HUES64 (cell line): ENCODE measurements around the gene VAMP2.

Experiments
- H3K27ac ChIP-seq: 2 replicates; pipeline ENCODE4 v1.7.0; 2013; ENCODE audit warnings: low read depth, low read length, inconsistent platforms
- H3K27me3 ChIP-seq: 2 replicates; pipeline ENCODE4 v1.6.1; 2013; ENCODE audit warnings: mild to moderate bottlenecking, low read length; ENCODE audit not compliant: insufficient read depth
- H3K36me3 ChIP-seq: 2 replicates; pipeline ENCODE4 v1.6.1; 2013; ENCODE audit warnings: mild to moderate bottlenecking, low read length; ENCODE audit not compliant: insufficient read depth
- H3K4me1 ChIP-seq: 2 replicates; pipeline ENCODE4 v1.6.1; 2013; ENCODE audit warnings: mild to moderate bottlenecking, low read length, moderate library complexity; ENCODE audit not compliant: insufficient read depth
- H3K4me3 ChIP-seq: 2 replicates; pipeline ENCODE4 v1.5.1; 2013; ENCODE audit warnings: mild to moderate bottlenecking, low read length, moderate library complexity
- H3K9ac ChIP-seq: 2 replicates; pipeline ENCODE4 v1.6.1; 2013; ENCODE audit warnings: mild to moderate bottlenecking, low read depth, low read length
- H3K9me3 ChIP-seq: 2 replicates; pipeline ENCODE4 v1.6.1; 2013; ENCODE audit warnings: low read depth, low read length; ENCODE audit not compliant: insufficient read depth
- WGBS: fragments of 150-250, 120-280 bp; methylation state at CpG from one replicate; pipeline ENCODE4 v1.1.7; 2013; ENCODE audit warnings: missing lambda C conversion rate; 5-methylcytosine and 5-hydroxymethylcytosine counted together

Gene VAMP2

DNA sequence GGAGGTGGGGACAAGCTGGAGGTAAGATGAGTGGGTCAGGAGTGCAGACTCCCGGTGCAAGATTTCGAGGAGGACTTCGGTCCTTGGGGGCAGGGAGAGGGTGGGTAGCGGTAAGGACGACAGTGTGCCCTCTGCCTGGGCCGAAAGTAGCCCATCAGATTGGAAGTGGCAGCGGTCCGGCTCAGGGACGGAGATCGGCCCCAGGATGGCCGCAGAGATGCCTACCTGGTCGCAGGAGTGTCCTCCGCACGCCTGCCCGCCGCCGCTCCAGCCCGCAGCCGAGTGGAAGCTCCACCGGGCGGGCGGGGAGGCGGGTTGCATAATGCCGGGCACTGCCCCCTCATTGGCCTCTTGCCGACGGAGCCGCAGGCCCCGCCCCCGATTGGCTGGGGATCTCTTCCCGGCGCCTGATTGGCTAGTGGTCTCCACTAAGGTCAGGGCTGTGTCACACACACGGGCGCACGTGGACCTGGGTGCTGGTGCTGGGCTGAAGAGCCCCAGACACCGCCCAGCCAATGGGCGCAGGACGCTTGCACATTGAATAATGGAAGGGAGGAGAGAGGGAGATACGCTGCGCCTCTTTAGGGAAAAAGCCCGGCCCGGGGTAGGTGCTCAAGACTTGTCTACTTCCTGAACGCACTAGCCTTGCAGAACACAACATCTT lies 10.5 kb downstream of the VAMP2 start, which contains the start of gene PER1:
Gene PER1, minus strand, starts transcription at position 293 of the 664 bp plus-strand sequence. CDS start 1,698 bp downstream, outside the sequence.
- WGBS, result 8% methylated on average over 42 of the region's 42 CpGs

DNA sequence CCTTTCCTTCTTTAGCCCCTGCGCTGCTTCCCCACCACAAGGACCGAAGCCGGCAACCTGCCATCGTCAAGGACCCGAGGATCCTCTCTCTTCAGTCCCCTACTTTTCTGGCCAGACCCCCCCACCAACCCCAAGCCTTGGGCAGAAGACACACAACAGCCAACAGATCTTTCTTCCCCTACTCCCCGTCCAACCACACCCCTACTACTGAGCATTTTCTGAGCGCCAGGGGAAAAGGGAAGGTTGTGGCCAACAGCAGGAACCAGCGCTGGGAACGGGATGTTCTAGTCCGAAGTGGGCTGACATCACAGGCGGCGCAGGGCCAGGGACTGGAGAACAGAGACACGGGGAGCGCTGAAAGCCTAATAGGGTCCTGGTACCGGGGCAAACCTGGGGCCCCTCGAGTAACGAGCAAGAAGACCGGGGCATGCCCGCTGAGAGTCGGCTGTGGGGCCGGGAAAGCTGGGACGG lies 11.1 kb downstream of the VAMP2 start:
- H3K9ac ChIP-seq, result peak overlapping the region; percentile 59
- 1% methylated on average over 22 of the region's 22 CpGs for WGBS
- no peaks in the 10 kb centered on the region for H3K9me3 ChIP-seq
- H3K4me1 ChIP-seq, result peaks cover 31% of the 10 kb centered on the region
- H3K4me3 ChIP-seq, result peak overlapping the region; percentile 63
- peak overlapping the region; percentile 34; the same call in 1 of the 2 replicates for H3K27ac ChIP-seq
- H3K36me3 ChIP-seq, result peaks cover 32% of the 10 kb centered on the region
- no peaks in the 10 kb centered on the region for H3K27me3 ChIP-seq

More for the DNA sequence above, 10.5 kb downstream of the VAMP2 start, which contains the start of gene PER1:
- H3K27me3 ChIP-seq, result no peaks in the 10 kb centered on the region
- peak within 1 kb of the TSS; percentile 63 for H3K4me3 ChIP-seq
- peak within 1 kb of the TSS; percentile 34; the same call in 1 of the 2 replicates for H3K27ac ChIP-seq
- H3K9ac ChIP-seq, result peak within 1 kb of the TSS; percentile 59
- H3K36me3 ChIP-seq, result peaks cover 26% of the 10 kb centered on the region
- H3K4me1 ChIP-seq, result peaks cover 31% of the 10 kb centered on the region
- no peaks in the 10 kb centered on the region for H3K9me3 ChIP-seq

DNA sequence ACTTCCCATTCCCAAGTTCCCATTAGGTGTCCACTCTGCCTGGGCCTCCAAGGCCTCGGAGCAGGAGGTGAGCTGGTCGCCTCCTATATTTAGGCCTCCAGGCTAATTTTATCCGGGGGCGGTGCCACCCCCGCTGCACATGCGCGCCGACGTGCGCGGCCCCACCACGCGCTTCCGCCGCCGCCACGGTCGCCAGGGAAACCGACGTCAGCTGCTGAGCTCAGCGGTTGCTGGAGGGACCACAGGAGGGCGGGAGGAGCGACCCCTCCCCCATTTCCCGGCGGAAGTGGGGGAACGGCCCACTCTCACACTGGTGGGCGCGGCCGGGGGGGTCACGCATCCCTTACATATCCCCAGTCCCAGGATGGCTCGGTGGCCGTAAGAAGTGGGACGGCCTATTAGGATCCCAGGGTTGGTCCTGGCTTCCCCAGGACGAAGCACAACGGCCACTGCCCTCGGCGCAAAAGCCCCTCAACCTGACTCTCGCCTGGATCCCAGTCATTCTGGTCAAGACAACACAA lies 11.6 kb downstream of the VAMP2 start:
- peak overlapping the region; percentile 59 for H3K9ac ChIP-seq
- peak overlapping the region; percentile 41; the same call in 1 of the 2 replicates for H3K27ac ChIP-seq
- H3K36me3 ChIP-seq, result peaks cover 37% of the 10 kb centered on the region
- 1% methylated on average over 38 of the region's 38 CpGs for WGBS
- no peaks in the 10 kb centered on the region for H3K9me3 ChIP-seq
- H3K4me3 ChIP-seq, result peak overlapping the region; percentile 63
- H3K4me1 ChIP-seq, result peaks cover 31% of the 10 kb centered on the region
- H3K27me3 ChIP-seq, result no peaks in the 10 kb centered on the region

DNA sequence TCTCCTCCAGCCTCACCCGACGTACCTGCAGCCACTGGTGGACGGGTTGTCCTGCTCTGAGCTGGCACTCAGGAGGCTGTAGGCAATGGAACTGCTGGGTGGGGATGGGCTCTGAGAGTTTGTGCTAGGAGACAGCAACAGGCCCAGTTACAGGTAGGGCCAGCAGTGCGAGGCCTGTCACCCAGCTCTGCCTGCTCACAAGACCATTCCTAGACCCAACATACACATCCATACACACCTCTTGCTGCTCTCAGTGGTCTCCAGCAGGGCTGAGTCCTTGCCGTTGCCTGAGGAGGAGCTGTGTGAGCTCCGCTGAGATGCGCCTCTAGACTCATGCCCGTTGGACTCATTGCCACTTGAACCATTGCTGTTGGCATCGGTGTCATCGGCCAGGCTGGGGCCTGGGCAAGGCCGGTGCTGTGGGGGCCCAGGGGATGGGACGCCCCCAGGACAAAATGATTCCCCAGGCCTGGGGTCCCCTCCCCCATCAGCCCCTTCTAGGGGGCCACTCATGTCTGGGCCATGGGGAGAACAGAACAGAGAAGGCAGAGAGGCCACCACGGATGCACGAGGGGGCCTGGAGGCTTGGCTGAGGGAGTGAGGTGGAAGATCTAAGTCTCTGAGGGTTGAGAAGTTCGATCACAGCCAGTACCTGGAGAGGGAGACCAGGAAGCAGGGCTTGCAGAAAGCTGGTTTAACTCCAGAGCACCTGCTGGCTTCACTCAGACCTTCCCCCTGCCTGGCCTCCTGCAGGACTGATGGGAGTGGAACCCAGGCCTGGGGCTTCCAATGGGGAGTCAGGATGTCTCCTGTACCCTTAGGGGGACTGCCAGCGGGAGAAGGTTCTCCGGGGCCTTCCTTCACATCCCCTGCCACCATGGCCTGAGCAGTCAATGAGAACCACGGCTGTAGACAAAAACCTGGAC lies 12.3 kb downstream of the VAMP2 start:
- 85% methylated on average over 18 of the region's 18 CpGs for WGBS
- H3K27ac ChIP-seq, result peak overlapping the region; percentile 41; the same call in 1 of the 2 replicates
- H3K4me1 ChIP-seq, result peaks cover 27% of the 10 kb centered on the region
- no peaks in the 10 kb centered on the region for H3K9me3 ChIP-seq
- H3K4me3 ChIP-seq, result peak overlapping the region; percentile 63
- no peaks in the 10 kb centered on the region for H3K27me3 ChIP-seq
- H3K36me3 ChIP-seq, result peaks cover 44% of the 10 kb centered on the region
- H3K9ac ChIP-seq, result no peak overlapping the region

DNA sequence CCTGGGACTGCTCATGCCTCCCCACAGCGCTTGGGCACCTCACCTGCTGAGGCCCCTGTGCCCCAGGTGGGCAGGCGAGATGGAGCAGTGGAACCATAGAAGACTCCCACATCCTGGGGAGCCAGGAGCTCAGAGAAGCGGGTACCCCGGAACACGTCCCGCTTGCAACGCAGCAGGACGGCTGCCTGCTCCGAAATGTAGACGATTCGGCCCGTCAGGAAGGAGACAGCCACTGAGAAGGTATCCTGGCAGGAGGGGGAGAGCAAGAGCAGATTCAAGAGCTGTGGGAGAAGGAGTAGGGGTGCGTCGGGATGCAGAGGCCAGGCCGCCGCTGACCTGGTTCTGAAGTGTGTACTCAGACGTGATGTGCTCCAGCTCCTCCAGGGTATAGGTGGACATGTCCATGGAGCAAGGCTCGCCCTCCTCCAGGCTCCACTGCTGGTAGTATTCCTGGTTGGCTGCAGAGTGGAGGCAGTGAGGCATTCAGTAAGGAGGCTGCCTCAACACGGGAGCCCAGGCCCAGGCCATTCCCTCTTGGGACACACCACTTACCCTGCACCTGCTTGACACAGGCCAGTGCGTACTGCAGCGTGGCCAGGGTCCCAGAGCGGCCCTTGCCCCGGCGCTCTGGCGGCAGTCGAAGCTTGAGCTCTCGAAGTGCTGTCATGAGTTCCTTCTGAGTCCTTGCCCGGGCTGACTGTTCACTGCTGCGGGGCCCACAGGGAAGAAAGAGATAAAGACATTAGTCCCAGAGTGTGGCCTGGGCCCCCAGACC lies 13.1 kb downstream of the VAMP2 start:
- H3K4me1 ChIP-seq, result peaks cover 18% of the 10 kb centered on the region
- H3K4me3 ChIP-seq, result no peak overlapping the region
- no peaks in the 10 kb centered on the region for H3K9me3 ChIP-seq
- peaks cover 48% of the 10 kb centered on the region for H3K36me3 ChIP-seq
- no peak overlapping the region for H3K9ac ChIP-seq
- no peak overlapping the region for H3K27ac ChIP-seq
- H3K27me3 ChIP-seq, result no peaks in the 10 kb centered on the region
- WGBS, result 95% methylated on average over 29 of the region's 29 CpGs

DNA sequence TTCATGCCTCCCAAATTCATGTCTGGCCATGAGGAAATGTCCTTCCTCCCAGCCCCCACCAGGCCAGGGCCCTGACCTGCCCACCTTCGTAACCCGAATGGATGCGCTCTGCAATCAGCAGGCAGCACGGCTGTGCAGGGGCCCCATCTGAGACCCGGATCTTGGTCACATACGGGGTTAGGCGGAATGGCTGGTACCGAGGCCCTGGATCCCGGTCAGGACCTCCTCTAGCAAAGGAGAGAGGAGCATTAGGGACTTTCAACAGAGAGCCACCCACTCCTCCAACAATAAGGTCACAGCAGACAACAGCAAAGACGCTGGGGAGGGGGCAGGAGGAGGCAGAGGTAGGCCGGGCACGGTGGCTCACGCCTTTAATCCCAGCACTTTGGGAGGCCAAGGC lies 14.2 kb downstream of the VAMP2 start:
- peaks cover 12% of the 10 kb centered on the region for H3K4me1 ChIP-seq
- H3K9ac ChIP-seq, result no peak overlapping the region
- H3K27me3 ChIP-seq, result no peaks in the 10 kb centered on the region
- H3K36me3 ChIP-seq, result peaks cover 55% of the 10 kb centered on the region
- H3K9me3 ChIP-seq, result no peaks in the 10 kb centered on the region
- H3K27ac ChIP-seq, result no peak overlapping the region
- 98% methylated on average over 13 of the region's 13 CpGs for WGBS
- no peak overlapping the region for H3K4me3 ChIP-seq

DNA sequence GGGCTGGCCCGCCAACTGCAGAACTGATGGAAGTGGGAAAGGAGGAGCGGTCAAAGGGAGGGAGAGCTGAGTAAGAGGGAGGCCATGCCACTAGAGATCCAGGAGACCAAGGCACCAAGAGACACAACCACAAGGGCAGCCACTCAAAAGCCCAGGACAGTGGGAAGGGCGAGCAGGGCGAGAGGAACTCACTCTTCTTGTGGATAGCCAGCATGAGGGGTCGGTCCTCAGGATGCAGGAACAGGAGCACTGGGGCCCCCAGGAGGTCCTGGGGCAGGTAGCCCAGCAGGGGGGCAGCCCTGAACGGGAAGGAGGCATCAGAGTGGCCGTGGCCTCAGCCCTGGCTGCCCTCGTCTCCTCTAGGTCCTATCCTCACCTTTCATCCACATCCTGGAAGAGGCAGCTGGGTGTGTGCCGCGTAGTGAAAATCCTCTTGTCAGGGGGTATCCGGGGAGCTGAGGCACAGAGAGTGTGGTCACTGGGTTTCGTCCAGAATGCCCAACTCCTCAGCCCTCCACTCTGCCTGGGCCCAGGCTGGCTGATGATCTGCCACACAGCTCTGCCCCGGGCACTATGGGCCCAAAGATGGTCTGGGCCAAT lies 14.8 kb downstream of the VAMP2 start:
- WGBS, result 91% methylated on average over 13 of the region's 13 CpGs
- H3K4me1 ChIP-seq, result peaks cover 8% of the 10 kb centered on the region
- H3K9ac ChIP-seq, result no peak overlapping the region
- H3K36me3 ChIP-seq, result peaks cover 55% of the 10 kb centered on the region
- H3K4me3 ChIP-seq, result no peak overlapping the region
- H3K27me3 ChIP-seq, result no peaks in the 10 kb centered on the region
- no peak overlapping the region for H3K27ac ChIP-seq
- no peaks in the 10 kb centered on the region for H3K9me3 ChIP-seq

DNA sequence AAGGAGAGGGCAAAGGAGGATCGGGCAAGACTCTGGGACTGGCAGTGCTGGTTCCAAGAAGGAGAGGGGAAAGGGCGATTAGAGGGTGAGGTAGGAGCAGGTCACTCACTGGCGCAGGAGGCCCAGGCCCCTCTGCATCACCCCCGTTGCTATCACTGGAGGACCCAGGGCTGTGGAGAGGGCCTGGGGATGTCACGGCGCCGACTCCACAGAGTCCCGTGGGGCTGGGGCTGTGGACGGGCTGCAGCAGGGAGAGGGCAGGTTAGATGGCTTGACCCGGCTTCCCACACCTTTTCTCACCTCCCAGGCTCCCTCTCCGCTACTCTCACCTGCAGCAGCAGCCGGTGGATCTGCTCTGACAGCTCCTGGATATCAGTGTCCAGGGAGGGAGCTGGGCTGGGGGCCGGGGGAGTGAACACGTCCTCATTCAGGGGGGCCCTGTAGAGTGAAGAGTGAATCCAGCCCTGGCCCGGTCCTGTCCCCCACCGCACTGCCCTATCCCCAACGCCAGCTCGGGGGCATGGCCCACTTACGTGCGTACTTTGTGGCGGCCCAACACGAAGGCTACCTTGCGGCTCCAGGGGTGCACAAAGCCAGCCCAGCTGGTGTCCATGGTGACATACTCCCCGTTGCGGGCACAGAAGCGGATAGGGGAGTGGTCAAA lies 15.5 kb downstream of the VAMP2 start:
- Histone ChIP-seq H3K9ac (no peak overlapping the region), H3K27me3 (no peaks in the 10 kb centered on the region), H3K4me3 (no peak overlapping the region), H3K9me3 (no peaks in the 10 kb centered on the region), H3K4me1 (peaks cover 4% of the 10 kb centered on the region), H3K36me3 (peaks cover 61% of the 10 kb centered on the region), H3K27ac (no peak overlapping the region)
- WGBS, result 96% methylated on average over 25 of the region's 26 CpGs

DNA sequence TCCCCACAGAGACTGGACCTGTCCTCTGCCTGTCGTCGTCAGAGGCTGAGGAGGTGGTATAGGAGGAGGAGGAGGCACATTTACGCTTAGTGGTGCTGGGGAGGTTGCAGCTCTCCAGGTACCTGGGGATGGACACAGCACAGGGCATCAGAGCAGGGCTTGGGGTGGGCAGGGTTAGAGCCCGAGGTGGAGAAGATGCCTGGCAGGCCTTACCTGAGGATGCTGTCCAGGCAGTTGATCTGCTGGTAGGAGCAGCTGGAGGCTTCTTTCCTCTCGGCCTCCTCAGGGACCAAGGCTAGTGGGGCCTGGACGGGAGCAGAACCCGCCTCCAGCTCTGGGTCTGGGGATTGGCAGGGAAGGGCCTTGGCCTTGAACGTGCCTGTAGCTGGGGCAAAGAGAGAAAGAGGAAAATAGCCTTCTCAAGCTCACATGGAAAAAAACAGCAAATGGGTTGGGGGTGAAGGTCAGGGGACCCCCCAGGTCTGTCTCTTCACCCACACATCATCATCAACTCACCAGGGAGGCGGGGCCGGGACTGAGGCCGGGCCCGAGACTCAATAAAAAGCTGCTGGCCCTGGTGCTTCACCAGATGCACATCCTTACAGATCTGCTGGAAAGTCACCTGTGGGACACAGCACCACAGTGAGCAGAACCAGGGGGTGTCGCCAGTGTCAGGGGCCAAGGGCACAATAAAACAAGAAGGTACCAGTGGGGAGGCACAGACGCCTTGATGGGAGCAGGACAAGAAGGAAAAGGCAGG lies 16.2 kb downstream of the VAMP2 start:
- Histone ChIP-seq H3K9me3 (no peaks in the 10 kb centered on the region), H3K4me1 (peaks cover 4% of the 10 kb centered on the region), H3K9ac (no peak overlapping the region), H3K27me3 (no peaks in the 10 kb centered on the region), H3K4me3 (no peak overlapping the region), H3K27ac (no peak overlapping the region), H3K36me3 (peaks cover 67% of the 10 kb centered on the region)
- 95% methylated on average over 14 of the region's 14 CpGs for WGBS
